Subcutaneous adipose tissue (tissue), 4 donors: ENCODE results near the gene EBP. TPM values are rescaled to one million over a fixed set of nuclear protein-coding genes. Genes with fewer than 3 reads are reported as not detected.

ENCODE experiments used
- CTCF ChIP-seq: fragments of 450-650 bp; IDR thresholded peaks from one replicate; pipeline ENCODE4 v1.5.1; 2016; ENCODE audit warnings: low read depth, mild to moderate bottlenecking, control low read depth, antibody characterized with exemption, moderate library complexity
- total RNA-seq, 4 donors: library from RNA; depleted of rRNA; stranded (reverse); fragments of >200 nt; gene quantifications; one replicate each; pipeline ENCODE4 v1.1.0, GENCODE V29; 2016

EBP gene
- total RNA-seq, 4 donors from 2014 or later, result 6.0 to 33.5 (median 15.3) TPM

DNA sequence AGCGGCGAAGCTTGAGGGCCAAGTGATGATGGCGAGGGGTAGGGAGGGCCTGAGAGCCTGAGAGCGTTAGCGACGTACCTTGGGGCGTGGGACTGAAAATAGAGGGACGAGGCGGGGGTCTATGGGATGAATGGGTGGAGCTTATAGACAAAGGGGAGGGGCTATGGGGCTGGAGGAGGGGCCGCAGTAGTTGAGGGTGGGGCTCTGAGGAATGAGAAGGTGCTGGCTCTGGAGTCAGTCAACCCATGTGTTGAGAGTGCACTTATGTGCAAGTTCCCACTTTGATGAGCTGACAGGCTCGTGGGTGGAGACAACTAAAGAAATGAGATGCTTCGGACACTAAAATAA, 18.4 kb downstream of the EBP start:
- TF ChIP-seq CTCF, result no peak

- TF ChIP-seq CTCF, result no peak
Measured at GRCh38 chrX:48540480-48540879, 18.9 kb downstream of the EBP start.

- TF ChIP-seq CTCF, result no peak
Measured at GRCh38 chrX:48541140-48541814, 19.7 kb downstream of the EBP start.

- TF ChIP-seq CTCF, result no peak
Measured at GRCh38 chrX:48548871-48549270, 27.3 kb downstream of the EBP start.

DNA sequence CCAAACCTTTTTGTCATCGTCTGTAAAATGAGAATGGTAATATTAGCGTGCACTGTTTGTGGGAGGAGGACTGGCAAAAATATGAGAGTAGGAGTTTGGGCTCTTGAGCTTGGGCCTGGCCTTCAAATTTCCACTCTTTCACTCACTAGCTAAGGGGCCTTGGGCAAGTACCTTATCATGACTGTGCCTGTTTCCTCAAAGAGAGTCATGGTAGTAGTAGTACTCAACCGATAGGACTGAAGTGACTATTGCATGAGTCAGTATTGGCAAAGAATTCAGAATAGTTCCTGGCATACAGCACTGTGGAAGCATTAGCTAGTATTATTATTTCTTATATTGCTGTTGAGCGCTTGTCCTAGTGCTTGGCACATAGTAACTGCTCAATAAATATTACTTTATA, 36.7 kb downstream of the EBP start:
- no peak for TF ChIP-seq CTCF

- TF ChIP-seq CTCF, result no peak
Measured at GRCh38 chrX:48559636-48560035, 38.0 kb downstream of the EBP start.

DNA sequence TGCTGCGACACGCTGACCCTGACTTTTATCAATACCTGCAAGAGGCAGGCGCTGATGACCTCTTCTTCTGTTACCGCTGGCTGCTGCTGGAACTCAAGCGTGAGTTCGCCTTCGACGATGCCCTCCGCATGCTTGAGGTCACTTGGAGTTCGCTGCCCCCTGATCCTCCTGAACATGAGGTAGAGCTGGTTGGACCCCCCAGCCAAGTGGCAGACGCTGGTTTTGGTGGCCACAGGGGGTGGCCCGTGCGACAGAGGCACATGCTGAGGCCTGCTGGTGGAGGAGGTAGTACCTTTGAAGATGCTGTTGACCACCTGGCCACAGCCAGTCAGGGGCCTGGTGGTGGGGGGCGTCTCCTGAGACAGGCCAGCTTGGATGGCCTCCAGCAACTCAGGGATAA, 38.4 kb downstream of the EBP start:
- no peak for TF ChIP-seq CTCF
